HG02981 (cell line): ENCODE data around the gene COPG1.
"Not testable (repeated sequence)": the region's sequence is repeated elsewhere in the genome, so short reads cannot be mapped to it uniquely, and the experiment has no call there.

Source experiments
- ATAC-seq: cut with Tn5 transposase; IDR thresholded peaks from one replicate; pipeline ENCODE4 v1.9.1; 2021; ENCODE audit warnings: mild to moderate bottlenecking, moderate library complexity; ENCODE audit not compliant: unreplicated experiment

Gene COPG1

DNA sequence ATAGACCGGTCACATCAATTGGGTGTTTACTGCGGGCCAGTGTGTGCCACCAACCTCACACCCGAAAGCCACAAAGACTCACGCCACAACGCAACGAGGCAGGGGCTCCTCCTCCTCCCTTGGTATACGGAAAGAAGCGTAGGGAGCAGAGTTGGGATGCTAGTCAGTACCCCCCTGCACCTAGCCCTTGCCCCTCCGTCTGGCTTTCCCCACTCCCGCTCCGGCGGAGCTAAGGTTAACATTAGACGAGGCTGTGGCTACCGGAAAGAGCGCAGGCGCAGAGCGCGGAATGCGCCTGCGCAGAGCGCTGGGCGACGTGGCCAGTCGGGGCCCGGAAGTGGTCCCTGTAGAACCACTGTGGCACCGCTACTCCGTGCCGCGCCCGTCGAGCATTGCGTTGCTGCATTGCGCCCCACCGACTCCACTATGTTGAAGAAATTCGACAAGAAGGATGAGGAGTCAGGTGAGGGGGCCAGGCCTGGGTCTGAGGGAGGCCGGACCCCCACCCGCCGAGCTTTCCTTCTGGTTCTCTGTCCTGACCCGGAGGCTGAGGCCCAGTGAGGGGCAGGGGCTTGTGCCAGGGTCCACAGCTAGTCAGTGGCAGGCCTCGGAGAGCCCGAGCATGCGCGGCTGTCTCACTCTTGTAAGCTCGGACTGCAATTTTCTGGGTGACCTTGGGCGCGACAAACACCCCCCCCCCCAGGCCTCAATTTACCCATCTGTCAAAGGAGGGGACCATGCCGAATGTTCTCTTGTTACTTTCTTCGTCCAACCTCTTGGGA is at the start of gene COPG1:
COPG1 (plus strand) TSS at position 323 of the 782 bp plus-strand sequence; CDS start at position 427, 104 bp downstream.
- peak; percentile 75 for ATAC-seq

DNA sequence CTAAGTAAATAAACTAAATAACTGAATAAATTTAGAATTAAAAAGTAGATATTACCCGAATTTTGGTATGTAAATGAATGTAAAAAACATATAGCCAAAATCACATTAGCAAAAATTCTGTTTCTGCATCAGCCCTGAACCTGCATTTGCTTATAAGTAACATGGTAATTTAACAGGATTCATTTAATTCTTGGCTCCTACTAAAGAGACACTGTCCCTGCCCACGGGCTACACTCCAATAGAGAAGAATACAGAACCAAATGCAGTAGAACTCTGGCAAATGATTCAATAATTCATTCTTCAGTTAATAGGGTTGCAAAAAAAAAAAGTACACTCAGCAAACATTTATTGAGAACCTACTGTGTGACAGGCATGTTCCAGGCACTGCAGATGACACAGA is 44.9 kb upstream of the COPG1 start:
- no peak for ATAC-seq

DNA sequence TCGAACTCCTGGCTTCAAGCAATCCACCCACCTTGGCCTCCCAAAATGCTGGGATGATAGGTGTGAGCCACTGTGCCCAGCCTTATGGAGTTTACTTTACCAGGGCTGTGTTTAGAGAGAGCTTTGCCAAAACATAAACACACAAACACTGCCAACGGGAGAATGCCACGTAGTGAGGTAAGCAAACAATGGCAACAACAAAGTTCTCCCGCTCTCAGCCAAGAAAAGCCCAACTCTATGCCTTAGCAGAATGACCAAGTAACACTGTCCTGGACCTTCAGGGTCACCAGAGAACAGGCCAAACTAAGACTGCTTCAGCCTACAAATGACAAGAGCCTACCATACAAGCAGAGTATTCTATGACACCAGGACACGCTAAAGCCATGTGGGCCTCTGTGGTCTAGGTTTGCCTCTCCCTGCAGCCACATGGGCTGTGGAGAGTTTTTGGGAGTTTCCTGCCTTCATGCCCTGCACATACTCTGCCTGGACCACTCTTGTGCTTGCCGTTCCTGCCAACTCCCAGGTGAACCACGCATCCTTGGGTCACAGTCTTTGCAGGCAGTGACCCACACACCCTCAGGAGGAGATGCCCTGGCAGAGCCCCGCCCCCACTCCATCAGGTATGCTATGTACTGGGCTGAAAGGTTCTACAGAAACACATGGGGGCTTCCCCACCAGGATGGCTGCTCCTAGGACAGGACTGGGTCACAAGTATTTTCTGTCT is 44.1 kb upstream of the COPG1 start:
- no peak for ATAC-seq

- ATAC-seq: no peak
Observed at GRCh38 chr3:129207479-129207878, 41.9 kb upstream of the COPG1 start.

GRCh38 chr3:129211345-129211744 is 38.1 kb upstream of the COPG1 start:
- no peak for ATAC-seq

GRCh38 chr3:129211772-129212171 is 37.6 kb upstream of the COPG1 start:
- ATAC-seq: no peak

- ATAC-seq: no peak
Observed at GRCh38 chr3:129213238-129213637, 36.2 kb upstream of the COPG1 start.

DNA sequence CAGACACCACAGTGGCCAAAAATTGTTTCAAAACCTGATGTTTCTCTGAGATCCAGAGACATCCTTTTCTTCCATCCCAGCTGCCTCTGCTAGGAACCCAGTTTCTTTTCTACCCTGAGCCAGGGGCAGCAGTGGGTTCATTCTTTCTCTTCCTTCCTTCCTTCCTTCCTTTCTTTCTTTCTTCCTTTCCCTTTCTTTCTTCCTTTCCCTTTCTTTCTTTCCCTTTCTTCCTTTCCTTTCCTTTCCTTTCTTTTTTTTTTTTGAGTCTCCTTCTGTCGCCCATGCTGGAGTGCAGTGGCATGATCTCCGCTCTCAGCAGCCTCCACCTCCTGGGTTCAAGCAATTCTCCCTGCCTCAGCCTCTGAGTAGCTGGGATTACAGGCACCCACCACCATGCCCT is 30.7 kb upstream of the COPG1 start:
- ATAC-seq: no peak

DNA sequence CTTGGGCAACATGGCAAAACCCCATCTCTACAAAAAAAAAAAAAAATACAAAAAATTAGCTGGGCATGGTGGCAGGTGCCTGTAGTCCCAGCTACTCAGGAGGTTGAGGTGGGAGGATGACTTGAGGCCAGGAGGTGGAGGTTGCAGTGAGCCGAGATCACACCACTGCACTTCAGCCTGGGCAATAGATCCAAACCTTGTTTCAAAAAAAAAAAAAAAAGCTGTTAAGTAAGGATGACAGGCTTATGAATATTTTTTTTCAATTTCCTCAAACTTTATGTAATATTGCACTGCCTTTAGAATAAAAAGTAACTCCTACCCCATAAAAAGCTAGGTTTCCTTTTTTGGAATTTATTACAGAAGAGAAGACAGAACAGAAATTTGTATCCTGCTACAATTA is 25.0 kb upstream of the COPG1 start:
- ATAC-seq: not testable (repeated sequence)

DNA sequence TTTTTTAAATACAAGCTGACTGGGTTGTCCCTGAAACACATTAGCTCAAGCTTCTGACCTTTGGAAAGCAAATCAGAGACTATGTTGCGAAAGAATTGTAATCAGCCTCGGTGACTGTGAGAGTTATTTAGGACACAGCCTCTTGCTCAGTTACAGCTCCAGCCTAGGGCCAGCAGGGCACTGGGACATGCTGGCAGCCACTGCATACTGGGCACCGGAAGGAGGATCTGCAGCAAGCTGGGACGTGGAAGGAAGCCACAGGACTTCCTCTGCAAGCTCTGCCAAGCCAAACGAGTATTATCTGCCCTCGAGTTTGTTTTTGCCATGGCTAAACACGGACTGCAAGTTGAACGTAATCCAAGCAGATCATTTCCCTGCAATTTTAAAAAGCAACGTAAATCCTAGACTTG is 24.4 kb upstream of the COPG1 start:
- ATAC-seq: no peak

DNA sequence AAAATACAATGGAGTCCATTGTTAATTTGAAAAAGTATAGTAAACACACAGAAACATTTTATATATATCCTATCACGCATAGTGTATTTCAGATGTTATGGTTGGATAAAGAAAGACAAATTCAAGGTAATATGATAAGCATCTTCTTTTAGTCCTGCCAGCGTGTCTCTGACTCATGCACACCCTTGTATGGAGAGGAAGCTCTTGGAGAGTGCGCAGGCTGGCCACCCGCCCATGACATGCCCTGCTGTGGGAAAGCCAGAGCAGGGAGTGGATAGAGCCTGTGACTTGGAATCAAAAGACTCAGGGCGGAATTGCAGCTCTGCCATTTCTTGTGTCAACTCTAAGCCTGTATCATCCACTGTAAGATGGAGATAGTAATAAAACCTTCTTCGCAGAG is 23.0 kb upstream of the COPG1 start:
- ATAC-seq: no peak

DNA sequence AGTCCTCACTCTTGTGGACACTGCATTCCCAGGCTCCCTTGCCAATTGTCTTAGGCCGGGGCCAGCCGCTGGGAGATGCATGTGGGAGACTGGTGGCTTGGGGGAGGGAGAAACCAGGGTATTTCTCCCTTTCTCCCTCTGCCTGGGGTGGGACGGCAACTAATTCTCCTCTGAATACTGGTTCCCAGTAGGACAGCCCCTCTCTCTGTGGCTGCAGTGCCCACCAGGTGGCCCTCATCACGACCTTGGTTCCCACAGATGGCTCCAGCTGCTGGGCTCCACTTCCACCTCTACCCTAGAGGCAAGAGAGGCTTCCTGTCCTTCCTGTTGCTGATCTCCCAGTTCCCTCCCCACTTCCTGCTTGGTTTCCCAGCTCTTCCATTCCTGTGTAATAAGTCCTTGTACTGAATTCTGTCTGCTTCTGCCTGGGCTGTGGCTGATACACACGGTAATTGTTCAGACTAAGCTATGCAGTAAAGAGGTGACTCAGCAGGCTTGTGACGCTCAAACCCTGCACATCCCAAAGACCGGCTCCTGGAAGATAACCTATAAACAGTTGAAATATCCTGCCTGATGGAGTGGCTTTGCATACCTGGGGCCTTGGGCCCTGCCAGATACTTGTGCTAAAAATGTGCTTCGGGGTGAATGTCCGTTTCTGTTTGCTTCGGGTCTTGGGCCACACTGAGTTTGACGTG is 20.4 kb upstream of the COPG1 start:
- no peak for ATAC-seq

DNA sequence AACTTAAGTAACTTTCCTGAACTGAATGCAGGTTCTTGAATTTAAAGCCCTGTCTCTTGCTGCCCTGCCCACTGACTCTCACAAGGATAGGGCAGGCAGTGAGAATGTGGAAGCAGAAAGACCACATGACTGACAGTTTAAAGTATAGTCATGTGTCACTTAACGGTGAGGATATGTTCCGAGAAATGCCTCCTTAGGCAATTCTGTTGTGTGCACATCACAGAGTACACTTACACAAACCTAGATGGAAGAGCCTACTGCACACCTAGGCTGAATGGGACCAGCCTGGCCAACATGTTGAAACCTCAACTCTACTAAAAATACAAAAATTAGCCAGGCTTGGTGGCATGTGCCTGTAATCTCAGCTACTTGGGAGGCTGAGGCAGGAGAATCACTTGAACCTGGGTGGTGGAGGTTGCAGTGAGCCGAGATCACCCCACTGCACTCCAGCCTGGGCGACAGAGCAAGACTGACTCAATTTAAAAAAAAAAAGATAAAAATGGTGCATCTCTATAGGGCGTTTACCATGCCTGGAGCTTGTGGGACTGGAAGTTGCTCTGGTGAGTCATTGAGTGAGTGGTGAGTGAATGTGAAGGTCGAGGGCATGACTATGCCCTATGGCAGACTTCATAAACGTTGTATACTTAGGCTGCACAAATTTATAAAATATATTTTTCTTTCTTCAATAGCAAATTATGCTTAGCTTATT is 18.9 kb upstream of the COPG1 start:
- no peak for ATAC-seq

DNA sequence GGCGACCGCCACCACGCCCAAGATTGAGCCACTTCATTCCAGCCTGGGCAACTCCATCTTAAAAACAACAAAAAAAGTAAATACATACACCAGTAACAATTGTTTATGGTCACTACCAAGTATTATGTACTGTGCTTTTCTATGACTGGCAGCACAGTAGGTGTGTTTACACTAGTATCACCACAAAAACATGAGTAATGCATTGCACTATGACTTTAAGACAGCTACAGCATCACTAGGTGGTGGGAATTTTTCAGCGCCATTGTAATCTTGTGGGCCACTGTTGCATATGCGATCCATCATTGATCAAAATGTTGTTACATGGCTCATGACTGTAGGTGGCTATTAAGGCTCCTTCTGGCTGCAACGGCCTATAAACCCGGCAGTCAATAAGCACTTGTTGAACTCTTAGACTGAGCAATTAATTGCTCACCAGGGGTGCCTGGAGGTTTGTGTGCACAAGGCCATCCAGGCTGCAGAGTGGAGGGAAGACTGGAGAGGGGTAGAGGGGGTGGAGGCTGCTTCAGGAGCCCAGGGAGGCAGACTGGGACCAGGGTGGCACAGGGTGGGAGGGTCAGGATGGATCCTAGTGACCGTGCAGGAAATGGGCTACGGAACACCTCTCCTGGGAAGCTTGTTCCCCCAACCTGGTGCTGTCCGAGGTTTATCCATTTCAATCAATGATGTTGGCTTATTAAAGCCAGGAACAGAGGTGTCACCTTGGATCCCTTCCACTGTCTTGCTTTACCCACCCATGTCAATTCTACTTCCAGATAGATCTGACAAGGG is 17.9 kb upstream of the COPG1 start:
- no peak for ATAC-seq

- peak; percentile 94 for ATAC-seq
Observed at GRCh38 chr3:129233538-129233937, 15.9 kb upstream of the COPG1 start.

DNA sequence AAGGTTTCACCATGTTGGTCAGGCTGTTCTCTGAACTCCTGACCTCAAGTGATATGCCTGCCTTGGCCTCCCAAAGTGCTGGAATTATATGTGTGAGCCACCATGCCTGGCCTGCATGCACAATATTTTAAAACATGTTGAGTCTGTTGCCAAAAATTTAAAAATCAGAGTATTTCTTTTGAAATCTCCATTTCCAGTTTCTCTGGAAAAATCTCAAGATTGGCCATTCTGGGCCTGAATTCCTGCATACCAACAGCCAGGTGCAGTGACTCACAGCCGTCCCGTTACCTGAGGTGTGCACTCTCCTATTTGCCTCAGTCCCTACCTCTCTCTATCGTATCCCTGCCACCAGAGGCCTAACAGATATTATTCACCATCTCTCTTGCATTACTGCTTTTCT is 15.0 kb upstream of the COPG1 start:
- ATAC-seq: no peak

DNA sequence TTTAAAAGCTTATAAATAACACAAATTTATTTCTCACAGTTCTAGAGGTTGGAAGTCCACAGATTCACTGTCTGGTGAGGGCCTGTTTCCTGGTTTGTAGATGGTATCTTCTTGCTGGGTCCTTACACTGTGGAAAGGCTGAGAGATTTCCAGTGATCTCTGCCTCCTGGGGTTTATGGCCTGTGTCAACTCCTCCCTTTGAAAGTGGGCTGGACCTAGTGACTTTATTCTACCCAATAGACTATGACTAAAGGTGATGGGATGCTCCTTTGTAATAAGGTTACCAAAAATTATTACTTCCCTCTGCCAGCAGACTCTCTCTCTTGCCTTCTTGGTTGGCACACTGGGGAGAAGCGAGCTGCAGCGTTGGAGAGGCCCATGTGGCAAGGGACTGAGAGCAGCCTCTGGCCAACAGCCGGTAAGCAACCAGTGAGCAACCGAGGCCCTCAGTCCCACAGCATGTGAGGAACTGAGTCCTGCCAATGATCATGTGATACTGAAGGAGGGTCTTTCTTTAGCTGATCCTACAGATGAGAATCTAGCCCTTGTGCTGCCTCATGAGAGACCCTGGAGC is 14.0 kb upstream of the COPG1 start:
- no peak for ATAC-seq

DNA sequence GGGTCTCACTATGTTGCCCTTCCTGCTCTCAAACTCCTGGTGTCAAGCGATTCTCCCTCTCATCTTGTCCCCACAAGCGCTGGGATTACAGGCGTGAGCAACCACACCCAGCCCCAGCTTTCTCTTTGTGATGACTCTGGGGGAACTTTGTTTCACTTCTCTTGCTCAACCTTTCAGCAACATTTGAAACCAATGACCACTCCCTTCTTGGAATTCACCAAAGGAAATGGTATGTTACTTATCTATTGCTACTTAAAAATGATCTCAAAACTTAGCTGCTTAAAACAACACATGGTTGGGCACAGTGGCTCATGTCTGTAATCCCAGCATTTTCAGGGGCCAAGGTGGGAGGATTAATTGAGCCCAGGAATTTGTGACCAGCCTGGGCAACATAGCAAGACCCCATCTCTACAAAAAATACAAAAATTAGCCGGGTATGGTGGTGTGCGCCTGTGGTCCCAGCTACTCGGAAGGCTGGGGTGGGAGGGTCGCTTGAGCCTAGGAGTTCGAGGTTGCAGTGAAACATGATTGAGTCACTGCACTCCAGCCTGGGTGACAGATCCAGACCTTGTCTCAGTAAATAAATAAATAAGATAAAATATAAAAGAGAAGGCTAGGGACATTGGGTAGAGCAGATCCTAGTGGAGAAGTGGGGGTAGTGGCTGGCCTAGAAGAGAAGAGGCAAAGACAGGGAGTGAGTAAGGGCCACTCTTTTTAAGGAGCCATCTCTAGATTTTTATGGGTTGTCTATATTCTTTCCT is 10.3 kb upstream of the COPG1 start:
- ATAC-seq: no peak

DNA sequence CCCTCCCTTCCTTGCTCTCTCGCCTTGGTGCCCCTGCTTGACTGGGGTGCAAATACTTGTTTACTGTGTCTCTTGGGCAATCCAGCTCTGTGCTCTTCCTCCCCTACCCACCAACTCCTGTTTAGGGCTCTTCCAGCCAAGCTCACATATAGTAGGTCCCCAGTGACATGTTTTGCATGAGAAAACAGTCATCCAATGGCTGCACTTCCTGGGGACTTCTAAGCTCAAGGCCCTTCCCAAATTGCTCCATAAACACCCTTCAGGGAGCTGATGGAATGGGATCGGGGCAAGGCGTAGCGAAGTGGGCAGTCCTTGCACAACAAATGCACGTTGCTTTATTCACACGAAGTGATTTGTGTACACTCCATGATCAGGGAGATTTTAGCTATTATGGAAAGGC is 9.4 kb upstream of the COPG1 start:
- ATAC-seq: no peak
